GM13977 (cell line): Measurements from ENCODE around the gene PCDH9.

Experiments used
- DNase-seq: peaks from one replicate; pipeline ENCODE4 v3.0.0; 2012; ENCODE audit warnings: low spot score
- CTCF ChIP-seq: IDR thresholded peaks from 2 replicates; pipeline ENCODE4 v1.5.1; 2012; ENCODE audit warnings: mild to moderate bottlenecking, control low read depth; ENCODE audit not compliant: insufficient read depth; ENCODE audit errors: extremely low read depth, missing control alignments
- in situ Hi-C: fragments of 300-500 bp; cut with MboI; formaldehyde crosslinking; loops from one replicate; pipeline ENCODE4 v1.12.0; 2022; ENCODE audit warnings: low sequenced_read_pairs, low pct_unique_long_range_greater_than_20kb, mixed read lengths, inconsistent platforms; ENCODE audit not compliant: unreplicated experiment

The PCDH9 gene

GRCh38 chr13:67138970-67139369 is 91.2 kb downstream of the PCDH9 start:
- no peak for TF ChIP-seq CTCF
- in situ Hi-C loops = no loop called here
- DNase-seq = no peak

- DNase-seq = no peak
- TF ChIP-seq CTCF = no peak
- in situ Hi-C loops = no loop called here
Observed at GRCh38 chr13:67137044-67137735, 92.9 kb downstream of the PCDH9 start.

- in situ Hi-C loops = no loop called here
- no peak for DNase-seq
- TF ChIP-seq CTCF = no peak
Observed at GRCh38 chr13:67136157-67136556, 94.0 kb downstream of the PCDH9 start.

GRCh38 chr13:67135356-67135755 is 94.8 kb downstream of the PCDH9 start:
- no peak for TF ChIP-seq CTCF
- in situ Hi-C loops = no loop called here
- DNase-seq = no peak

- no peak for DNase-seq
- in situ Hi-C loops = no loop called here
- TF ChIP-seq CTCF = no peak
Observed at GRCh38 chr13:67134417-67135129, 95.6 kb downstream of the PCDH9 start.

- in situ Hi-C loops = no loop called here
Observed at GRCh38 chr13:67133476-67133875, 96.7 kb downstream of the PCDH9 start.

More at GRCh38 chr13:67133476-67133875, 96.7 kb downstream of the PCDH9 start:
- TF ChIP-seq CTCF = no peak
- no peak for DNase-seq
